ENCODE measurements around the gene MXRA8. TPM values are rescaled to one million over a fixed set of nuclear protein-coding genes. Genes with fewer than 3 reads are reported as not detected.

Gene MXRA8
- total RNA-seq, 3 donors from 2014 or later, result 6.8 to 62.1 (median 20.8) TPM

GRCh38 chr1:1340185-1340584, 18.2 kb downstream of the MXRA8 start:
- H3K4me3 ChIP-seq, result no peak overlapping the region
- DNase-seq, result no peak
- no peak for ATAC-seq
- intact Hi-C loops (cut with DNase I, micrococcal nuclease), result no loop called here
- H3K4me1 ChIP-seq (ENCODE audit: low read depth), result peaks cover under 1% of the 10 kb centered on the region
- H3K9me3 ChIP-seq, result no peaks in the 10 kb centered on the region
- TF ChIP-seq CTCF (IDR thresholded peaks at IDR 0.05), result no peak
- H3K36me3 ChIP-seq (ENCODE audit: low read depth), result no peaks in the 10 kb centered on the region

GRCh38 chr1:1338278-1338677, 20.1 kb downstream of the MXRA8 start:
- H3K4me1 ChIP-seq (ENCODE audit: low read depth), result peaks cover 2% of the 10 kb centered on the region
- intact Hi-C loops (cut with DNase I, micrococcal nuclease), result no loop called here
- no peak overlapping the region for H3K4me3 ChIP-seq
- no peaks in the 10 kb centered on the region for H3K36me3 ChIP-seq (ENCODE audit: low read depth)
- no peaks in the 10 kb centered on the region for H3K9me3 ChIP-seq
- no peak for DNase-seq
- TF ChIP-seq CTCF (IDR thresholded peaks at IDR 0.05), result no peak
- ATAC-seq, result no peak

GRCh38 chr1:1337793-1338147, 20.6 kb downstream of the MXRA8 start:
- no peak for TF ChIP-seq CTCF (IDR thresholded peaks at IDR 0.05)
- Histone ChIP-seq H3K9me3 (no peaks in the 10 kb centered on the region), H3K4me1 (ENCODE audit: low read depth) (peaks cover 7% of the 10 kb centered on the region), H3K4me3 (no peak overlapping the region), H3K36me3 (ENCODE audit: low read depth) (no peaks in the 10 kb centered on the region)
- intact Hi-C loops (cut with DNase I, micrococcal nuclease), result no loop called here
- ATAC-seq (peak; percentile 85), DNase-seq (peak in 2 of 3 donors; percentile 75 to 83)

- no peaks in the 10 kb centered on the region for H3K9me3 ChIP-seq
- no peak for ATAC-seq
- peaks cover 12% of the 10 kb centered on the region for H3K4me1 ChIP-seq (ENCODE audit: low read depth)
- H3K4me3 ChIP-seq, result no peak overlapping the region
- intact Hi-C loops (cut with DNase I, micrococcal nuclease), result no loop called here
- no peaks in the 10 kb centered on the region for H3K36me3 ChIP-seq (ENCODE audit: low read depth)
- DNase-seq, result no peak
- no peak for TF ChIP-seq CTCF (IDR thresholded peaks at IDR 0.05)
Measured at GRCh38 chr1:1336931-1337792, 21.2 kb downstream of the MXRA8 start.

- no peak for DNase-seq
- Histone ChIP-seq H3K4me3 (no peak overlapping the region), H3K36me3 (ENCODE audit: low read depth) (no peaks in the 10 kb centered on the region), H3K4me1 (ENCODE audit: low read depth) (peaks cover 15% of the 10 kb centered on the region), H3K9me3 (no peaks in the 10 kb centered on the region)
- TF ChIP-seq CTCF (IDR thresholded peaks at IDR 0.05), result no peak
- intact Hi-C loops (cut with DNase I, micrococcal nuclease), result no loop called here
- ATAC-seq, result no peak
Measured at GRCh38 chr1:1336446-1336845, 21.9 kb downstream of the MXRA8 start.

All from mucosa of descending colon (tissue), 3 donors.